Natural killer cell (primary cell): ENCODE measurements around the gene ZNF366. TPM values are rescaled to one million over a fixed set of nuclear protein-coding genes. Genes with fewer than 3 reads are reported as not detected.

Experiments used
- ATAC-seq, 3 donors: fragments of 150-1000 bp in 2 of 3; fragments of 200-7000 bp in 1 of 3; cut with Tn5 transposase; 1 replicate in 1 of 3; 2 replicates in 2 of 3; pipeline ENCODE4 v1.10.0; 2021; ENCODE audit warnings: mild to moderate bottlenecking in 2 of 3, moderate library complexity in 2 of 3
- DNase-seq, 2 donors: peaks; one replicate each; pipeline versions ENCODE4 v3.0.0 to v3.0.0-alpha.2; 2013 to 2021; ENCODE audit warnings: mixed read lengths in 1 of 2
- H3K27ac ChIP-seq: one replicate; pipeline ENCODE4 v1.5.1; 2013; ENCODE audit warnings: mild to moderate bottlenecking, low read length
- H3K27me3 ChIP-seq: one replicate; pipeline ENCODE4 v1.6.1; 2013; ENCODE audit warnings: low read length; ENCODE audit not compliant: control insufficient read depth, insufficient read depth
- H3K36me3 ChIP-seq: one replicate; pipeline ENCODE4 v1.6.1; 2013; ENCODE audit warnings: low read length; ENCODE audit not compliant: control insufficient read depth, insufficient read depth
- H3K4me1 ChIP-seq: one replicate; pipeline ENCODE4 v1.6.1; 2013; ENCODE audit warnings: low read length; ENCODE audit not compliant: control insufficient read depth, insufficient read depth
- H3K4me3 ChIP-seq: one replicate; pipeline ENCODE4 v1.5.1; 2013; ENCODE audit warnings: low read length
- H3K9me3 ChIP-seq: one replicate; pipeline ENCODE4 v1.6.1; 2013; ENCODE audit warnings: low read length; ENCODE audit not compliant: control insufficient read depth, insufficient read depth
- H3K27ac Mint-ChIP-seq, 2 donors: one replicate each; pipeline ENCODE4 v1.8.0; 2022; ENCODE audit warnings: mild to moderate bottlenecking in 2 of 2, mixed read lengths in 2 of 2, moderate library complexity in 1 of 2
- H3K27me3 Mint-ChIP-seq, 2 donors: one replicate each; pipeline ENCODE4 v1.8.0; 2022; ENCODE audit warnings: low read depth in 2 of 2, mixed read lengths in 2 of 2
- H3K36me3 Mint-ChIP-seq: one replicate; pipeline ENCODE4 v1.8.0; 2022; ENCODE audit warnings: mixed read lengths
- H3K4me1 Mint-ChIP-seq, 2 donors: one replicate each; pipeline ENCODE4 v1.8.0; 2022; ENCODE audit warnings: mixed read lengths in 2 of 2
- H3K4me3 Mint-ChIP-seq: one replicate; pipeline ENCODE4 v1.8.0; 2022; ENCODE audit warnings: mild to moderate bottlenecking, moderate library complexity, mixed read lengths
- H3K9me3 Mint-ChIP-seq, 2 donors: one replicate each; pipeline ENCODE4 v1.8.0; 2022; ENCODE audit warnings: mixed read lengths in 2 of 2
- WGBS: methylation state at CpG from one replicate; pipeline ENCODE4 v1.1.7; 2013; ENCODE audit warnings: missing lambda C conversion rate; ENCODE audit not compliant: insufficient coverage; 5-methylcytosine and 5-hydroxymethylcytosine counted together
- intact Hi-C: fragments of 100-400 bp; cut with micrococcal nuclease; formaldehyde crosslinking; loops from one replicate; pipeline ENCODE4 v1.14.2; 2022
- total RNA-seq, 4 donors: library from RNA; stranded (reverse); fragments of 120-200 nt in 1 of 4; gene quantifications; one replicate each; pipeline versions ENCODE4 v1.2.3 to v1.2.4, GENCODE V29; 2013 to 2022
- TF ChIP-seq, protein P1 (sequence below): fragments of 200-600 bp; IDR thresholded peaks from one replicate; pipeline ENCODE4 v1.8.0; 2022; ENCODE audit warnings: antibody characterized with exemption

The ZNF366 gene
- total RNA-seq, 3 donors from 2014 or later (not counting 1 experiment from before 2014, with no cell fraction given): 0.54 TPM; not detected in 2

GRCh38 chr5:72511774-72512592 is 4.8 kb upstream of the ZNF366 start:
- Histone ChIP-seq H3K4me1 (peaks cover 4% of the 10 kb centered on the region), H3K27ac (no peak overlapping the region), H3K36me3 (no peaks in the 10 kb centered on the region), H3K4me3 (no peak overlapping the region), H3K9me3 (no peaks in the 10 kb centered on the region), H3K27me3 (no peaks in the 10 kb centered on the region)
- no peaks in the 10 kb centered on the region for H3K9me3 Mint-ChIP-seq
- 72% methylated on average over 6 of the region's 6 CpGs for WGBS
- H3K27ac Mint-ChIP-seq: no peak overlapping the region
- TF ChIP-seq, protein P1, sequence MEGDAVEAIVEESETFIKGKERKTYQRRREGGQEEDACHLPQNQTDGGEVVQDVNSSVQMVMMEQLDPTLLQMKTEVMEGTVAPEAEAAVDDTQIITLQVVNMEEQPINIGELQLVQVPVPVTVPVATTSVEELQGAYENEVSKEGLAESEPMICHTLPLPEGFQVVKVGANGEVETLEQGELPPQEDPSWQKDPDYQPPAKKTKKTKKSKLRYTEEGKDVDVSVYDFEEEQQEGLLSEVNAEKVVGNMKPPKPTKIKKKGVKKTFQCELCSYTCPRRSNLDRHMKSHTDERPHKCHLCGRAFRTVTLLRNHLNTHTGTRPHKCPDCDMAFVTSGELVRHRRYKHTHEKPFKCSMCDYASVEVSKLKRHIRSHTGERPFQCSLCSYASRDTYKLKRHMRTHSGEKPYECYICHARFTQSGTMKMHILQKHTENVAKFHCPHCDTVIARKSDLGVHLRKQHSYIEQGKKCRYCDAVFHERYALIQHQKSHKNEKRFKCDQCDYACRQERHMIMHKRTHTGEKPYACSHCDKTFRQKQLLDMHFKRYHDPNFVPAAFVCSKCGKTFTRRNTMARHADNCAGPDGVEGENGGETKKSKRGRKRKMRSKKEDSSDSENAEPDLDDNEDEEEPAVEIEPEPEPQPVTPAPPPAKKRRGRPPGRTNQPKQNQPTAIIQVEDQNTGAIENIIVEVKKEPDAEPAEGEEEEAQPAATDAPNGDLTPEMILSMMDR: no peak
- no peaks in the 10 kb centered on the region for H3K36me3 Mint-ChIP-seq
- no peak overlapping the region for H3K4me3 Mint-ChIP-seq
- H3K4me1 Mint-ChIP-seq: no peaks in the 10 kb centered on the region
- DNase-seq: no peak
- intact Hi-C loops: no loop called here
- H3K27me3 Mint-ChIP-seq: peaks cover 6 to 11% of the 10 kb centered on the region in 2 donors
- no peak for ATAC-seq

- intact Hi-C loops: no loop called here
- H3K4me1 Mint-ChIP-seq: no peaks in the 10 kb centered on the region
- Histone ChIP-seq H3K4me3 (no peak overlapping the region), H3K9me3 (no peaks in the 10 kb centered on the region), H3K27me3 (no peaks in the 10 kb centered on the region), H3K27ac (no peak overlapping the region), H3K36me3 (no peaks in the 10 kb centered on the region), H3K4me1 (peaks cover 4% of the 10 kb centered on the region)
- H3K27ac Mint-ChIP-seq: no peak overlapping the region
- no peaks in the 10 kb centered on the region for H3K36me3 Mint-ChIP-seq
- WGBS: 22% methylated on average over 3 of the region's 3 CpGs
- ATAC-seq (no peak), DNase-seq (no peak)
- TF ChIP-seq, protein P1: no peak
- peaks cover 9 to 17% of the 10 kb centered on the region in 2 donors for H3K27me3 Mint-ChIP-seq
- H3K4me3 Mint-ChIP-seq: no peak overlapping the region
- H3K9me3 Mint-ChIP-seq: no peaks in the 10 kb centered on the region
Measured at GRCh38 chr5:72511366-72511765, 4.2 kb upstream of the ZNF366 start.

DNA sequence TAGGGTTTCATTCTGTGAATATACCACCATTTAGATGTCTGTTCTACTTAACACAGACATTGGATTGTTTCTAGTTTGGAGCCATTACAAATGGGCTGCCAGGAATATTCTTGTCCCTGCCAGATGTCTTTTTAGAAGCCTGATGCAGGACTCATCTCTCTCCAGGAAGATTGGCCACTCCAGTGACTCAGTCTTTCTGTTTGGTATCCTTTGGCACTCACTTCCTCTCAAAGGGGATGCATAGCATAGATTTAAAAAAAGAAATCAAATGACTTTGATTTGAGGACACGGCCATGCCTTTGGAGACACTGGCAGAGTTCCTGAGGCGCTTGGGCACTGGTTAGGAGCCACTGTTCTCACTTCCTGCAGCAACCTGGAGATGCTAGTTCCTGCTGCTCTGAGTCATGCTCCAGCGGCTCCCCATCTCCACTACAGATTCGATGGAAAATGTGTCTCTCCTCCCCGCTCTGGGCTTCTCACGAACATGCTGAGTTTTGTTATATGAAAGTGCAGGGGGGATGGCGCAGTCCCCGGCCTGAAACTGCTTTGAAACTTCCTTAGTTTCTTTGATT is 3.5 kb upstream of the ZNF366 start:
- ATAC-seq: no peak
- WGBS: 26% methylated on average over 8 of the region's 8 CpGs
- no peak overlapping the region for H3K27ac ChIP-seq

More for the DNA sequence above, 3.5 kb upstream of the ZNF366 start:
- H3K36me3 Mint-ChIP-seq: no peaks in the 10 kb centered on the region
- Histone ChIP-seq H3K4me3 (no peak overlapping the region), H3K4me1 (peaks cover 4% of the 10 kb centered on the region), H3K9me3 (no peaks in the 10 kb centered on the region), H3K36me3 (no peaks in the 10 kb centered on the region), H3K27me3 (no peaks in the 10 kb centered on the region)
- no peak overlapping the region for H3K4me3 Mint-ChIP-seq
- peak in 1 of 2 donors; percentile 2 for DNase-seq
- TF ChIP-seq, protein P1: no peak
- no peaks in the 10 kb centered on the region for H3K9me3 Mint-ChIP-seq
- no peak overlapping the region for H3K27ac Mint-ChIP-seq
- peaks cover 10 to 18% of the 10 kb centered on the region in 2 donors for H3K27me3 Mint-ChIP-seq
- intact Hi-C loops: no loop called here
- no peaks in the 10 kb centered on the region for H3K4me1 Mint-ChIP-seq
